NCI-H1436 (cell line): ENCODE data around the gene GJA10.

Experiments used
- DNase-seq: peaks from one replicate; lab custom pipeline; 2025; lab: John Stamatoyannopoulos, UW

GJA10 gene

GRCh38 chr6:89944826-89945407 lies 50.6 kb downstream of the GJA10 start:
- DNase-seq = no peak
